Measurements from ENCODE around the gene EYA2. TPM values are rescaled to one million over a fixed set of nuclear protein-coding genes. Genes with fewer than 3 reads are reported as not detected.
A peak's percentile ranks its signal among the peaks of the same experiment; 100 is the strongest.

EYA2 gene
- total and polyA plus RNA-seq, 8 donors, result 0.51 to 3.2 (median 1.4) TPM

- H3K27ac ChIP-seq, result no peak overlapping the region
- TF ChIP-seq CTCF (IDR thresholded peaks at IDR 0.05), result no peak
- H3K9me3 ChIP-seq, result no peaks in the 10 kb centered on the region
- ATAC-seq (no peak), FAIRE-seq (no peak), DNase-seq (no peak)
- WGBS, 2 donors, result 46 to 60% methylated on average over 2 of the region's 2 CpGs
- no peaks in the 10 kb centered on the region for H3K27me3 ChIP-seq
- H3K4me3 ChIP-seq, result no peak overlapping the region
- intact Hi-C loops (cut with DNase I), result no loop called here
- no peaks in the 10 kb centered on the region for H3K36me3 ChIP-seq
- H3K4me1 ChIP-seq, result no peaks in the 10 kb centered on the region
Measured at GRCh38 chr20:46967646-46968045, 73.0 kb downstream of the EYA2 start.

GRCh38 chr20:46970937-46971630 lies 76.4 kb downstream of the EYA2 start:
- 19 to 32% methylated on average over 4 of the region's 4 CpGs for WGBS, 2 donors
- Histone ChIP-seq H3K9me3 (no peaks in the 10 kb centered on the region), H3K27me3 (no peaks in the 10 kb centered on the region), H3K4me3 (no peak overlapping the region), H3K36me3 (no peaks in the 10 kb centered on the region), H3K27ac (no peak overlapping the region), H3K4me1 (no peaks in the 10 kb centered on the region)
- no peak for TF ChIP-seq CTCF (IDR thresholded peaks at IDR 0.05)
- no peak for DNase-seq
- intact Hi-C loops (cut with DNase I), result no loop called here
- ATAC-seq, result peak in 1 of 4 donors; percentile 49
- no peak for FAIRE-seq

- FAIRE-seq (no peak), DNase-seq (no peak), ATAC-seq (no peak)
- intact Hi-C loops (cut with DNase I), result no loop called here
- no peak for TF ChIP-seq CTCF (IDR thresholded peaks at IDR 0.05)
- Histone ChIP-seq H3K27me3 (no peaks in the 10 kb centered on the region), H3K9me3 (no peaks in the 10 kb centered on the region), H3K4me3 (no peak overlapping the region), H3K36me3 (no peaks in the 10 kb centered on the region), H3K4me1 (no peaks in the 10 kb centered on the region), H3K27ac (no peak overlapping the region)
- WGBS, 2 donors, result 59% methylated on average over 6 of the region's 6 CpGs
Measured at GRCh38 chr20:46973766-46974165, 79.1 kb downstream of the EYA2 start.

GRCh38 chr20:46974669-46975434 lies 80.2 kb downstream of the EYA2 start:
- H3K4me1 ChIP-seq, result no peaks in the 10 kb centered on the region
- no peaks in the 10 kb centered on the region for H3K36me3 ChIP-seq
- H3K9me3 ChIP-seq, result no peaks in the 10 kb centered on the region
- WGBS, 2 donors, result 69 to 79% methylated on average over 10 of the region's 10 CpGs
- FAIRE-seq (no peak), DNase-seq (no peak), ATAC-seq (no peak)
- intact Hi-C loops (cut with DNase I), result no loop called here
- no peak overlapping the region for H3K27ac ChIP-seq
- no peak overlapping the region for H3K4me3 ChIP-seq
- no peaks in the 10 kb centered on the region for H3K27me3 ChIP-seq
- TF ChIP-seq CTCF (IDR thresholded peaks at IDR 0.05), result no peak

GRCh38 chr20:46975976-46976375 lies 81.3 kb downstream of the EYA2 start:
- no peak for TF ChIP-seq CTCF (IDR thresholded peaks at IDR 0.05)
- FAIRE-seq (no peak), DNase-seq (no peak), ATAC-seq (no peak)
- no peaks in the 10 kb centered on the region for H3K4me1 ChIP-seq
- H3K27ac ChIP-seq, result no peak overlapping the region
- WGBS, 2 donors, result 82 to 90% methylated on average over 6 of the region's 6 CpGs
- H3K36me3 ChIP-seq, result no peaks in the 10 kb centered on the region
- no peak overlapping the region for H3K4me3 ChIP-seq
- no peaks in the 10 kb centered on the region for H3K9me3 ChIP-seq
- no peaks in the 10 kb centered on the region for H3K27me3 ChIP-seq
- intact Hi-C loops (cut with DNase I), result no loop called here

Measured in pancreas (tissue), 10 donors.